Measurements from ENCODE around the gene PLXDC2. TPM values are rescaled to one million over a fixed set of nuclear protein-coding genes. Genes with fewer than 3 reads are reported as not detected.

Gene PLXDC2
- total RNA-seq, 1 experiment from 2014 or later = not detected

GRCh38 chr10:20281579-20281978 is 465.3 kb downstream of the PLXDC2 start:
- Histone ChIP-seq H3K4me2 (ENCODE audit: low read length) (no peak overlapping the region), H2AFZ (ENCODE audit: low read length) (no peak overlapping the region), H3K27ac (ENCODE audit: low read length) (no peak overlapping the region), H3K4me1 (ENCODE audit: insufficient read depth, low read length) (no peaks in the 10 kb centered on the region), H4K20me1 (ENCODE audit: low read length) (no peaks in the 10 kb centered on the region), H3K9me2 (replicated peaks; ENCODE audit: low read length) (no peaks in the 10 kb centered on the region), H3F3A (ENCODE audit: low read length, unreplicated experiment) (no peaks in the 10 kb centered on the region), H3K4me3 (ENCODE audit: low read length) (no peak overlapping the region), H3K9me3 (ENCODE audit: low read length) (no peaks in the 10 kb centered on the region), H3K36me3 (ENCODE audit: low read depth, low read length) (no peaks in the 10 kb centered on the region), H3K9ac (ENCODE audit: low read length) (no peak overlapping the region), H3K79me2 (ENCODE audit: low read length) (no peaks in the 10 kb centered on the region), H3K27me3 (ENCODE audit: low read length) (no peaks in the 10 kb centered on the region)
- CTCF ChIA-PET = no interaction called here
- no peak for TF ChIP-seq EZH2phosphoT487 (IDR thresholded peaks at IDR 0.05; ENCODE audit: borderline replicate concordance, low read length)
- BruUV-seq (replicated peaks) = no TSS peak
- ATAC-seq = no peak
- DNase-seq = no peak
- intact Hi-C loops (cut with micrococcal nuclease) = no loop called here
- POLR2A ChIA-PET (ENCODE audit: unreplicated experiment) = no interaction called here

- no peaks in the 10 kb centered on the region for H3K9me3 ChIP-seq (ENCODE audit: low read length)
- no peak overlapping the region for H3K4me2 ChIP-seq (ENCODE audit: low read length)
- BruUV-seq (replicated peaks) = no TSS peak
- ATAC-seq = no peak
- ChIA-PET CTCF (no interaction called here), POLR2A (ENCODE audit: unreplicated experiment) (no interaction called here)
- H3K27me3 ChIP-seq (ENCODE audit: low read length) = no peaks in the 10 kb centered on the region
- no peaks in the 10 kb centered on the region for H3K79me2 ChIP-seq (ENCODE audit: low read length)
- H3K9me2 ChIP-seq (replicated peaks; ENCODE audit: low read length) = no peaks in the 10 kb centered on the region
- TF ChIP-seq EZH2 (IDR thresholded peaks at IDR 0.05; ENCODE audit: low read length, unreplicated experiment) (no peak), EZH2phosphoT487 (IDR thresholded peaks at IDR 0.05; ENCODE audit: borderline replicate concordance, low read length) (no peak), CTCF (conservative IDR thresholded peaks at IDR 0.05; ENCODE audit: low read depth, low read length) (no peak)
- no peaks in the 10 kb centered on the region for H4K20me1 ChIP-seq (ENCODE audit: low read length)
- H3K9ac ChIP-seq (ENCODE audit: low read length) = no peak overlapping the region
- H2AFZ ChIP-seq (ENCODE audit: low read length) = no peak overlapping the region
- intact Hi-C loops (cut with micrococcal nuclease) = no loop called here
- H3F3A ChIP-seq (ENCODE audit: low read length, unreplicated experiment) = no peaks in the 10 kb centered on the region
- no peaks in the 10 kb centered on the region for H3K36me3 ChIP-seq (ENCODE audit: low read depth, low read length)
- DNase-seq = no peak
- no peak overlapping the region for H3K4me3 ChIP-seq (ENCODE audit: low read length)
- no peaks in the 10 kb centered on the region for H3K4me1 ChIP-seq (ENCODE audit: insufficient read depth, low read length)
- H3K27ac ChIP-seq (ENCODE audit: low read length) = no peak overlapping the region
Observed at GRCh38 chr10:20287586-20287985, 471.4 kb downstream of the PLXDC2 start.

- no peaks in the 10 kb centered on the region for H4K20me1 ChIP-seq (ENCODE audit: low read length)
- BruUV-seq (replicated peaks) = no TSS peak
- no peaks in the 10 kb centered on the region for H3K9me3 ChIP-seq (ENCODE audit: low read length)
- no peak for TF ChIP-seq EZH2phosphoT487 (IDR thresholded peaks at IDR 0.05; ENCODE audit: borderline replicate concordance, low read length)
- TF ChIP-seq CTCF (conservative IDR thresholded peaks at IDR 0.05; ENCODE audit: low read depth, low read length) = no peak
- TF ChIP-seq EZH2 (IDR thresholded peaks at IDR 0.05; ENCODE audit: low read length, unreplicated experiment) = no peak
- DNase-seq (no peak), ATAC-seq (no peak)
- no peak overlapping the region for H3K27ac ChIP-seq (ENCODE audit: low read length)
- H3K79me2 ChIP-seq (ENCODE audit: low read length) = no peaks in the 10 kb centered on the region
- no peaks in the 10 kb centered on the region for H3K36me3 ChIP-seq (ENCODE audit: low read depth, low read length)
- H3F3A ChIP-seq (ENCODE audit: low read length, unreplicated experiment) = no peaks in the 10 kb centered on the region
- H3K27me3 ChIP-seq (ENCODE audit: low read length) = no peaks in the 10 kb centered on the region
- H3K4me1 ChIP-seq (ENCODE audit: insufficient read depth, low read length) = no peaks in the 10 kb centered on the region
- ChIA-PET POLR2A (ENCODE audit: unreplicated experiment) (no interaction called here), CTCF (no interaction called here)
- no peaks in the 10 kb centered on the region for H3K9me2 ChIP-seq (replicated peaks; ENCODE audit: low read length)
- H2AFZ ChIP-seq (ENCODE audit: low read length) = no peak overlapping the region
- no peak overlapping the region for H3K4me2 ChIP-seq (ENCODE audit: low read length)
- H3K9ac ChIP-seq (ENCODE audit: low read length) = no peak overlapping the region
- intact Hi-C loops (cut with micrococcal nuclease) = no loop called here
- no peak overlapping the region for H3K4me3 ChIP-seq (ENCODE audit: low read length)
Observed at GRCh38 chr10:20288060-20288459, 471.8 kb downstream of the PLXDC2 start.
